Measurements from ENCODE around the gene MGA.

The MGA gene

GRCh38 chr15:41811432-41812195 is 151.4 kb downstream of the MGA start:
- Histone ChIP-seq H3K9ac (ENCODE audit: low read depth, low read length) (no peak overlapping the region), H3K36me3 (ENCODE audit: insufficient read depth, low read depth, low read length) (no peaks in the 10 kb centered on the region), H3K9me3 (ENCODE audit: insufficient read depth, low read depth, low read length) (no peaks in the 10 kb centered on the region), H3K27ac (ENCODE audit: low read length) (no peak overlapping the region), H3K4me3 (ENCODE audit: low read length) (no peak overlapping the region), H3K4me1 (ENCODE audit: insufficient read depth, low read length) (no peaks in the 10 kb centered on the region; the same call in 1 of the 2 replicates), H3K27me3 (ENCODE audit: insufficient read depth, low read length) (no peaks in the 10 kb centered on the region)

GRCh38 chr15:41812820-41813375 is 152.7 kb downstream of the MGA start:
- Histone ChIP-seq H3K27ac (ENCODE audit: low read length) (no peak overlapping the region), H3K9ac (ENCODE audit: low read depth, low read length) (no peak overlapping the region), H3K27me3 (ENCODE audit: insufficient read depth, low read length) (no peaks in the 10 kb centered on the region), H3K4me1 (ENCODE audit: insufficient read depth, low read length) (no peaks in the 10 kb centered on the region; the same call in 1 of the 2 replicates), H3K36me3 (ENCODE audit: insufficient read depth, low read depth, low read length) (peaks cover 4% of the 10 kb centered on the region; the same call in 1 of the 2 replicates), H3K9me3 (ENCODE audit: insufficient read depth, low read depth, low read length) (no peaks in the 10 kb centered on the region), H3K4me3 (ENCODE audit: low read length) (no peak overlapping the region)

GRCh38 chr15:41813426-41813825 is 153.2 kb downstream of the MGA start:
- no peaks in the 10 kb centered on the region for H3K27me3 ChIP-seq (ENCODE audit: insufficient read depth, low read length)
- H3K36me3 ChIP-seq (ENCODE audit: insufficient read depth, low read depth, low read length) = peaks cover 8% of the 10 kb centered on the region; the same call in 1 of the 2 replicates
- H3K4me3 ChIP-seq (ENCODE audit: low read length) = no peak overlapping the region
- no peak overlapping the region for H3K27ac ChIP-seq (ENCODE audit: low read length)
- no peaks in the 10 kb centered on the region for H3K9me3 ChIP-seq (ENCODE audit: insufficient read depth, low read depth, low read length)
- H3K4me1 ChIP-seq (ENCODE audit: insufficient read depth, low read length) = no peaks in the 10 kb centered on the region; the same call in 1 of the 2 replicates
- no peak overlapping the region for H3K9ac ChIP-seq (ENCODE audit: low read depth, low read length)

- no peaks in the 10 kb centered on the region for H3K27me3 ChIP-seq (ENCODE audit: insufficient read depth, low read length)
- H3K4me1 ChIP-seq (ENCODE audit: insufficient read depth, low read length) = no peaks in the 10 kb centered on the region; the same call in 1 of the 2 replicates
- no peak overlapping the region for H3K27ac ChIP-seq (ENCODE audit: low read length)
- H3K9ac ChIP-seq (ENCODE audit: low read depth, low read length) = no peak overlapping the region
- H3K36me3 ChIP-seq (ENCODE audit: insufficient read depth, low read depth, low read length) = peaks cover 14% of the 10 kb centered on the region; the same call in 1 of the 2 replicates
- no peak overlapping the region for H3K4me3 ChIP-seq (ENCODE audit: low read length)
- no peaks in the 10 kb centered on the region for H3K9me3 ChIP-seq (ENCODE audit: insufficient read depth, low read depth, low read length)
Measured at GRCh38 chr15:41814534-41814933, 154.3 kb downstream of the MGA start.

- H3K27ac ChIP-seq (ENCODE audit: low read length) = no peak overlapping the region
- H3K9me3 ChIP-seq (ENCODE audit: insufficient read depth, low read depth, low read length) = no peaks in the 10 kb centered on the region
- H3K9ac ChIP-seq (ENCODE audit: low read depth, low read length) = no peak overlapping the region
- no peaks in the 10 kb centered on the region for H3K4me1 ChIP-seq (ENCODE audit: insufficient read depth, low read length)
- H3K36me3 ChIP-seq (ENCODE audit: insufficient read depth, low read depth, low read length) = peaks cover 17% of the 10 kb centered on the region; the same call in 1 of the 2 replicates
- no peak overlapping the region for H3K4me3 ChIP-seq (ENCODE audit: low read length)
- no peaks in the 10 kb centered on the region for H3K27me3 ChIP-seq (ENCODE audit: insufficient read depth, low read length)
Measured at GRCh38 chr15:41816788-41817187, 156.6 kb downstream of the MGA start.

DNA sequence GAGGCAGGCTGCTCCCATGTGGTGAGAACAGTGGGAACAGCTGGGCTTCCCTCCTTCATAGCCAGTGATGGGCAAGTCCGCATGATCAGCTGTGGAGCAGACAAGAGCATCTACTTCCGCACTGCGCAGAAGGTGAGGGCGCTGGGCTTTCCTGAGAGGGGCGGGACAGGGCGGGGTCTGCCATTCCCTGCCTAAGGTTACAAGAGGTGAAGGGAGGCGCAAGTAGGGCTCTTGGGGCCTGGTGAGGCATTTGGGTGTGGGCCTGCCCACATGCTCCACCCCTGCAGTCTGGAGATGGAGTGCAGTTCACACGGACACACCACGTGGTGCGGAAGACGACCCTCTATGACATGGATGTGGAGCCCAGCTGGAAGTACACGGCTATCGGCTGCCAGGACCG is 157.1 kb downstream of the MGA start:
- Histone ChIP-seq H3K27me3 (ENCODE audit: insufficient read depth, low read length) (no peaks in the 10 kb centered on the region), H3K4me3 (ENCODE audit: low read length) (no peak overlapping the region), H3K9ac (ENCODE audit: low read depth, low read length) (no peak overlapping the region), H3K9me3 (ENCODE audit: insufficient read depth, low read depth, low read length) (no peaks in the 10 kb centered on the region), H3K4me1 (ENCODE audit: insufficient read depth, low read length) (no peaks in the 10 kb centered on the region), H3K27ac (ENCODE audit: low read length) (no peak overlapping the region), H3K36me3 (ENCODE audit: insufficient read depth, low read depth, low read length) (peaks cover 17% of the 10 kb centered on the region; the same call in 1 of the 2 replicates)

DNA sequence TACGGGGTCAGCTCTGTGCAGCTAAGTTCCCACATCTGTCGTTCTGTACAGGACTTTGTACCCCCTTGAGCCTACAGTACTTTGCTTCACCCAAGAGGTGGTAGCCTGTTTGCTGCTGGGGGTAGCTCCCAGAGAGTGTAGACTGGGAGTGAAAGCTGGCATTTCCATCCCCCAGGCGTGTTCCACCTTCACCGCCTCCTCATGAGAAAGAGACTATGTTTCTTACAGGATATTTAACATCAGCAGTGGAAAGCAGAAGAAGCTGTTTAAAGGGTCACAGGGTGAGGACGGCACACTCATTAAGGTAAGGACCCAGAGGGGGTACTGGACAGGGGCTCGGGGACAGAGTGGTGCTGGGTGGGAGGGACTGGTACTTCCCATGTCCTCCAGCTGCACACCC is 157.6 kb downstream of the MGA start:
- Histone ChIP-seq H3K9me3 (ENCODE audit: insufficient read depth, low read depth, low read length) (no peaks in the 10 kb centered on the region), H3K9ac (ENCODE audit: low read depth, low read length) (no peak overlapping the region), H3K4me1 (ENCODE audit: insufficient read depth, low read length) (no peaks in the 10 kb centered on the region), H3K36me3 (ENCODE audit: insufficient read depth, low read depth, low read length) (peaks cover 17% of the 10 kb centered on the region; the same call in 1 of the 2 replicates), H3K4me3 (ENCODE audit: low read length) (no peak overlapping the region), H3K27ac (ENCODE audit: low read length) (no peak overlapping the region), H3K27me3 (ENCODE audit: insufficient read depth, low read length) (no peaks in the 10 kb centered on the region)

GRCh38 chr15:41819455-41820050 is 159.3 kb downstream of the MGA start:
- H3K27me3 ChIP-seq (ENCODE audit: insufficient read depth, low read length) = no peaks in the 10 kb centered on the region
- peaks cover 20% of the 10 kb centered on the region; the same call in 1 of the 2 replicates for H3K36me3 ChIP-seq (ENCODE audit: insufficient read depth, low read depth, low read length)
- no peaks in the 10 kb centered on the region for H3K9me3 ChIP-seq (ENCODE audit: insufficient read depth, low read depth, low read length)
- no peak overlapping the region for H3K9ac ChIP-seq (ENCODE audit: low read depth, low read length)
- H3K4me1 ChIP-seq (ENCODE audit: insufficient read depth, low read length) = no peaks in the 10 kb centered on the region
- H3K27ac ChIP-seq (ENCODE audit: low read length) = no peak overlapping the region
- no peak overlapping the region for H3K4me3 ChIP-seq (ENCODE audit: low read length)

GRCh38 chr15:41820791-41821423 is 160.7 kb downstream of the MGA start:
- no peak overlapping the region for H3K27ac ChIP-seq (ENCODE audit: low read length)
- no peaks in the 10 kb centered on the region for H3K9me3 ChIP-seq (ENCODE audit: insufficient read depth, low read depth, low read length)
- H3K4me3 ChIP-seq (ENCODE audit: low read length) = no peak overlapping the region
- H3K4me1 ChIP-seq (ENCODE audit: insufficient read depth, low read length) = no peaks in the 10 kb centered on the region
- H3K9ac ChIP-seq (ENCODE audit: low read depth, low read length) = no peak overlapping the region
- no peaks in the 10 kb centered on the region for H3K27me3 ChIP-seq (ENCODE audit: insufficient read depth, low read length)
- peaks cover 24% of the 10 kb centered on the region; the same call in 1 of the 2 replicates for H3K36me3 ChIP-seq (ENCODE audit: insufficient read depth, low read depth, low read length)

DNA sequence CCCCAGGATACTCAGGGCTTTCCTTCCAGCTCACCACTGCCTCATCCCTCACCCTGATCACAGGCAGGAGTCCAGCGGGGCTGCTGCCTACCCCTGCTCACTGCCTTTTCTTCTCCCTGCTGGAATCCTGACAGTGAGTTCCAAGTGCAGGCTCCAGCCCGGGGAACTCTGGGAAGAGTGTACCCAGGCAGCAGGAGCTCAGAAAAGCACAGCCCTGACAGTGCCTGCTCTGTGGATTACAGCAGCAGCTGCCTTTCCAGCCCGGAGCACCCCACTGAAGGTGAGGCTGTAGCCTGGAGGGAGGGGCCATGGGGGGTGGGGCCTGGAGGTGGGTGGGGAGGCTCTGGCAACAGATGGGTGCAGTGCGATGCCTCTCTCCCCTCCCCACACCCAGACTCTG is 161.6 kb downstream of the MGA start:
- Histone ChIP-seq H3K9ac (ENCODE audit: low read depth, low read length) (no peak overlapping the region), H3K9me3 (ENCODE audit: insufficient read depth, low read depth, low read length) (no peaks in the 10 kb centered on the region), H3K27ac (ENCODE audit: low read length) (no peak overlapping the region), H3K4me1 (ENCODE audit: insufficient read depth, low read length) (no peaks in the 10 kb centered on the region), H3K4me3 (ENCODE audit: low read length) (no peak overlapping the region), H3K36me3 (ENCODE audit: insufficient read depth, low read depth, low read length) (peaks cover 28% of the 10 kb centered on the region), H3K27me3 (ENCODE audit: insufficient read depth, low read length) (no peaks in the 10 kb centered on the region)

DNA sequence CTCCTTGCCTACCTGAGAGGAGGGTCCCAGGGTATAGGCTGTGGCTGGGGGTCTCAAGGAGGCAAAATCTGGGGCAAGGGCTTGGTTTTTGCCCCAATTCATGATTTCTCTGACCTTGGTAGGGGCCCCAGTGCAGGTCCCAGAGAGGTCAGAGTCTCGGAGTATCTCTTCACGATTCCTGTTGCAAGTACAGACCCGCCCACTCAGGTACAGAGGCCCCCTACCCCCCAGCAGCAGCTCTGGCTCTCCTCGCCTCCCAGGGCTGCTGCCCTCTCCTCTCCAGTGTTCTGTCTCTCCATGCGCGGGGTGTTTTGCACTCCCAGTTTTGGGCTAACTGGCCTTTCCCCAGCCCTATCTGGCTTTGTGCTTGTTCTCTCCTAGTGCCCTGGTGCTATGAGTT is 162.3 kb downstream of the MGA start:
- Histone ChIP-seq H3K4me1 (ENCODE audit: insufficient read depth, low read length) (no peaks in the 10 kb centered on the region), H3K27me3 (ENCODE audit: insufficient read depth, low read length) (no peaks in the 10 kb centered on the region), H3K4me3 (ENCODE audit: low read length) (no peak overlapping the region), H3K9ac (ENCODE audit: low read depth, low read length) (no peak overlapping the region), H3K27ac (ENCODE audit: low read length) (no peak overlapping the region), H3K9me3 (ENCODE audit: insufficient read depth, low read depth, low read length) (no peaks in the 10 kb centered on the region), H3K36me3 (ENCODE audit: insufficient read depth, low read depth, low read length) (peaks cover 28% of the 10 kb centered on the region)
